K562 (cell line): ENCODE measurements around the gene NYNRIN. TPM values are rescaled to one million over a fixed set of nuclear protein-coding genes. Genes with fewer than 3 reads are reported as not detected.

Experiments
- ATAC-seq: fragments of 200-7000 bp; cut with Tn5 transposase; 3 replicates; pipeline ENCODE4 v1.9.1; 2020; ENCODE audit warnings: moderate library complexity
- BruUV-seq: library from RNA; stranded (reverse); fragments of 400-500 nt; replicated peaks from 2 replicates; lab custom pipeline; 2021; lab: Mats Ljungman, UMichigan
- CTCF ChIA-PET: fragments of 300-600 bp; formaldehyde crosslinking; extraction: SDS; loops from one replicate; lab custom pipeline; 2021; ENCODE audit warnings: low intra/inter-chr PET ratio; lab: Yijun Ruan, JAX
- POLR2A ChIA-PET: fragments of 300-600, 350-650 bp; sonication (Branson Sonifier 250); formaldehyde crosslinking; extraction: SDS; loops from one replicate; lab custom pipeline; 2021; ENCODE audit warnings: antibody characterized with exemption, inconsistent platforms; lab: Yijun Ruan, JAX
- DNase-seq, 4 experiments: peaks; one replicate each; pipeline versions ENCODE4 v3.0.0 to v3.0.0-alpha.2; 2011 to 2018; ENCODE audit warnings: low spot score in 3 of 4, mixed read lengths in 3 of 4; ENCODE audit errors: extremely low read depth in 1 of 4
- FAIRE-seq: peaks from 2 replicates; lab custom pipeline; 2011; peaks lifted over from hg19 to GRCh38; lab: Jason Lieb, UNC
- H2AFZ ChIP-seq: 2 replicates; pipeline ENCODE4 v1.6.0; 2011; ENCODE audit warnings: low read depth, low read length, control low read depth, inconsistent platforms
- H3K27ac ChIP-seq: fragments of 200-600 bp; 3 replicates; pipeline ENCODE4 v1.8.0; 2011; ENCODE audit warnings: low read depth, mild to moderate bottlenecking, control low read depth, inconsistent platforms, low read length, moderate library complexity, mixed read lengths; ENCODE audit errors: extremely low read depth
- H3K27me3 ChIP-seq, 2 experiments: fragments of 300-600 bp in 1 of 2; 2 replicates in 1 of 2; 3 replicates in 1 of 2; pipeline versions ENCODE4 v1.6.0 to v1.8.0; 2011; ENCODE audit warnings: inconsistent platforms in 2 of 2, low read length in 2 of 2, mild to moderate bottlenecking in 1 of 2, mixed read lengths in 1 of 2, moderate library complexity in 1 of 2; ENCODE audit not compliant: control insufficient read depth in 2 of 2, insufficient read depth in 2 of 2
- H3K36me3 ChIP-seq: fragments of 300-600 bp; 3 replicates; pipeline ENCODE4 v1.8.0; 2011; ENCODE audit warnings: mild to moderate bottlenecking, low read length, inconsistent platforms; ENCODE audit not compliant: control insufficient read depth, insufficient read depth
- H3K4me1 ChIP-seq, 2 experiments: fragments of 200-600 bp in 1 of 2; replicated peaks in 1 of 2; 2 replicates in 1 of 2; 3 replicates in 1 of 2; pipeline versions ENCODE4 v1.5.1 to v1.8.0; 2011; ENCODE audit warnings: inconsistent platforms in 2 of 2, low read length in 2 of 2, mild to moderate bottlenecking in 1 of 2, mixed read lengths in 1 of 2, moderate library complexity in 1 of 2; ENCODE audit not compliant: control insufficient read depth in 2 of 2, insufficient read depth in 2 of 2
- H3K4me2 ChIP-seq: 2 replicates; pipeline ENCODE4 v1.6.1; 2011; ENCODE audit warnings: low read length, control low read depth, inconsistent platforms, mixed read lengths; ENCODE audit not compliant: insufficient read depth
- H3K4me3 ChIP-seq: fragments of 200-600 bp; sonication (generic), shearing (Covaris generic); 2 replicates; pipeline ENCODE4 v1.5.1; 2016; ENCODE audit warnings: control low read depth, inconsistent platforms
- H3K79me2 ChIP-seq: fragments of 200-600 bp; 3 replicates; pipeline ENCODE4 v1.8.0; 2011; ENCODE audit warnings: low read length, inconsistent platforms; ENCODE audit not compliant: control insufficient read depth, insufficient read depth
- H3K9ac ChIP-seq, 2 experiments: 2 replicates each; pipeline versions ENCODE4 v1.6.0 to v1.6.1; 2011; ENCODE audit warnings: low read depth in 2 of 2, low read length in 2 of 2, control low read depth in 1 of 2, inconsistent platforms in 1 of 2, mild to moderate bottlenecking in 1 of 2, mixed read lengths in 1 of 2; ENCODE audit not compliant: insufficient read depth in 1 of 2
- H3K9me1 ChIP-seq: one replicate; pipeline ENCODE4 v1.6.0; 2011; ENCODE audit warnings: inconsistent platforms, mild to moderate bottlenecking, low read length, moderate library complexity; ENCODE audit not compliant: control insufficient read depth, insufficient read depth
- H3K9me3 ChIP-seq: replicated peaks from 2 replicates; pipeline ENCODE4 v1.5.1; 2011; ENCODE audit warnings: low read depth, low read length, inconsistent platforms; ENCODE audit not compliant: control insufficient read depth, insufficient read depth
- H4K20me1 ChIP-seq: replicated peaks from 2 replicates; pipeline ENCODE4 v1.6.1; 2011; ENCODE audit warnings: low read length, inconsistent platforms, mixed read lengths; ENCODE audit not compliant: control insufficient read depth, insufficient read depth
- CTCF ChIP-seq, 3 experiments: IDR thresholded peaks in 2 of 3; conservative IDR thresholded peaks in 1 of 3; 2 replicates each; pipeline ENCODE4 v1.5.1; 2011 to 2012; ENCODE audit warnings: low read length in 3 of 3, mild to moderate bottlenecking in 3 of 3, control low read depth in 2 of 3, improper control_type of control experiment in 1 of 3, inconsistent platforms in 1 of 3, low read depth in 1 of 3, mixed read lengths in 1 of 3, moderate library complexity in 1 of 3; ENCODE audit not compliant: insufficient read depth in 2 of 3
- E2F5 ChIP-seq: sonication (generic); formaldehyde crosslinking; IDR thresholded peaks from 2 replicates; pipeline ENCODE4 v1.8.0; 2022; ENCODE audit warnings: mild to moderate bottlenecking, missing genetic modification reagents
- ETV5 ChIP-seq: sonication (generic); formaldehyde crosslinking; IDR thresholded peaks from 2 replicates; pipeline ENCODE4 v1.4.0; 2020; ENCODE audit warnings: low read depth, mild to moderate bottlenecking, missing genetic modification reagents
- POLR2AphosphoS2 ChIP-seq: IDR thresholded peaks from 2 replicates; pipeline ENCODE4 v1.6.1; 2012; ENCODE audit warnings: low read length, improper control_type of control experiment
- RAD21 ChIP-seq, 2 experiments: fragments of 250-450 bp in 1 of 2; fragments of 450-650 bp in 1 of 2; sonication (Bioruptor Pico) in 1 of 2; formaldehyde crosslinking in 1 of 2; IDR thresholded peaks in 1 of 2; conservative IDR thresholded peaks in 1 of 2; 2 replicates each; pipeline versions ENCODE4 v1.4.0 to v1.8.0; 2020 to 2022; ENCODE audit warnings: mild to moderate bottlenecking in 2 of 2, moderate library complexity in 1 of 2
- ZNF282 ChIP-seq: sonication (generic); formaldehyde crosslinking; IDR thresholded peaks from 2 replicates; pipeline ENCODE4 v1.8.1; 2023; ENCODE audit warnings: missing genetic modification reagents
- ZNF551 ChIP-seq: fragments of 250-450 bp; sonication (Bioruptor Pico); IDR thresholded peaks from 2 replicates; pipeline ENCODE4 v1.5.0; 2021; ENCODE audit warnings: mild to moderate bottlenecking, moderate library complexity
- WGBS: fragments of 100-300 bp; shearing (Covaris generic); methylation state at CpG from one replicate; pipeline ENCODE4 v1.1.6; 2016; ENCODE audit warnings: low coverage, mixed read lengths; ENCODE audit not compliant: insufficient coverage; ENCODE audit errors: missing lambda C conversion rate; 5-methylcytosine and 5-hydroxymethylcytosine counted together
- in situ Hi-C: fragments of 300-500 bp; cut with MboI; formaldehyde crosslinking; loops from 4 replicates; pipeline ENCODE4 v1.15.0; 2018; ENCODE audit warnings: inconsistent platforms, mixed read lengths
- intact Hi-C: fragments of 100-400 bp; cut with micrococcal nuclease; formaldehyde crosslinking; loops from 2 replicates; pipeline ENCODE4 v1.14.2; 2022
- polyA plus RNA-seq, 8 experiments: library from polyadenylated mRNA; depleted of rRNA in 4 of 8; stranded (reverse) in 5 of 8; unstranded in 3 of 8; fragments of >200 nt; fragmentation: Nextera tagmentation in 2 of 8; fragmentation: Illumina TruSeq in 1 of 8; extraction: Ambion mirVana in 2 of 8; extraction: Trizol in 1 of 8; gene quantifications; 2 replicates each; pipeline versions ENCODE4 v1.2.1 to v1.2.3, GENCODE V29; 2011 to 2014; ENCODE audit warnings: inconsistent platforms in 1 of 8, missing spikeins in 1 of 8
- total RNA-seq, 7 experiments: library from RNA; depleted of rRNA in 6 of 7; stranded (reverse); fragments of >200 nt in 6 of 7; fragmentation: Illumina TruSeq in 2 of 7; extraction: Trizol in 2 of 7; gene quantifications; 2 replicates each; pipeline versions ENCODE4 v1.2.1 to v1.2.3, GENCODE V29; 2011 to 2021; ENCODE audit warnings: low replicate concordance in 1 of 7

Gene NYNRIN
- total and polyA plus RNA-seq, 9 of the 15 experiments (the other 6 are each of a cell fraction or from before 2014, with no cell fraction given), result 0.04 to 1.2 (median 0.28) TPM

GRCh38 chr14:24436355-24437019, 37.7 kb downstream of the NYNRIN start (continued):
- TF ChIP-seq RAD21 (CRISPR knock-in tag; conservative IDR thresholded peaks at IDR 0.05 in 1 of 2, IDR thresholded peaks at IDR 0.05 in 1 of 2), result peak; percentile 59 to 71
- TF ChIP-seq, all 486 proteins: peak for 11

DNA sequence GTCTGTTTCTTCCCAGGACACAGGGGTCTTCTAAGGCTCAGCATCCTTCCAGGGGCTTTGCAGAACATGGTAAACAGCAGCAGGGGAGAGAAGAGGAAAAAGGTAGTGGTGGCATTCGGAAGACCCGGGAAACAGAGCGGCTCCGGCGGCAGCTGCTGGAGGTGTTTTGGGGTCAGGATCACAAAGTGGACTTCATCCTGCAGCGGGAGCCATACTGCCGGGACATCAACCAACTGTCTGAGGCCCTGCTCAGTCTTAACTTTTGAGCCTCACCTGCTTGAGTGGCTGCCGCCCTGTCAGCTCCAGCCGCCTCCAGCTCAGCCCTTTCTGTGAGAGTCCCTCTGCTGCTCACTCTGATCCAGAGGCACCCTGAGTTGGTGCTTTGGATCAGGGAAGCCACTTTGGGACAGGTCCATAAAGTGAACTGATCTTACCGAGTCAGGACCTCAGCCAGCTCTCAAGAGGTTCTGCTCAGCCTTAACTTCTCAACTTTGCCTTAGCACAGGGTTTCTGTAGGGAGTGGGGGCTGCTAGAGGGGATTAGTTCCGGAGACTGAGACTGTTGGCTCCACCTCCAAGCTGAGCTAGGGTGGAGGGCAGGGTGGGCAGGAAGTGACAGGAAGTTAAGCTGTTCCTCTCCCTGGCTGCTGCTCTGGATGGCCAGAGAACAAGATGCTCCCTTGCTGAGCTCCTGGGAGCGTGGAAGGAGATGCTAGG, 38.4 kb downstream of the NYNRIN start:
- Histone ChIP-seq H2AFZ (no peak overlapping the region), H3K4me2 (no peak overlapping the region), H4K20me1 (peaks cover 2% of the 10 kb centered on the region; the same call in 1 of the 2 replicates), H3K27me3 (no peaks in the 10 kb centered on the region), H3K27ac (no peak overlapping the region), H3K4me1 (peaks cover 0 to 13% of the 10 kb centered on the region in 2 experiments; a peak in 3 of 5 replicates), H3K79me2 (peaks cover 16% of the 10 kb centered on the region), H3K9ac (no peak overlapping the region), H3K4me3 (no peak overlapping the region)
- intact Hi-C loops (no loop called here), in situ Hi-C loops (loop anchor here (10.0 kb wide), 2 partner anchors 192 to 382 kb away; partner anchors contain the start of genes CARMIL3 and TINF2)
- FAIRE-seq (no peak), ATAC-seq (no peak)
- ChIA-PET POLR2A (interaction anchor here (0.6 to 2.9 kb wide), 9 partner anchors 20 to 175 kb away, joined by 3 to 20 read pairs (median 3); partner anchors contain the start of genes ADCY4 and RABGGTA), CTCF (interaction anchor here (0.8 to 4.6 kb wide), 3 partner anchors 103 to 424 kb away, joined by 3 to 35 read pairs (median 4); partner anchors contain the start of gene ADCY4)
- no TSS peak for BruUV-seq
- TF ChIP-seq CTCF (IDR thresholded peaks at IDR 0.05 in 2 of 3, conservative IDR thresholded peaks at IDR 0.05 in 1 of 3; ENCODE audit: insufficient read depth in 2 of 3, low read depth in 1 of 3, low read length in 3 of 3) (0 out of 6 replicates have a peak, but pooled peaks of 1 of the 3 experiments have one; percentile 3), E2F5 (CRISPR knock-in tag) (no peak), POLR2AphosphoS2 (0 out of 2 replicates have a peak, but pooled peaks have one; percentile 47), ZNF282 (CRISPR knock-in tag) (no peak), ZNF551 (CRISPR knock-in tag) (no peak), ETV5 (CRISPR knock-in tag) (no peak)
- TF ChIP-seq, all 486 proteins: peak for 2
- no peaks in the 10 kb centered on the region for H3K9me3 ChIP-seq
- no peaks in the 10 kb centered on the region for H3K9me1 ChIP-seq
- 74% methylated on average over 12 of the region's 12 CpGs for WGBS
- no peak for DNase-seq
- H3K36me3 ChIP-seq, result peaks cover 72% of the 10 kb centered on the region
